HG03108 (cell line): ENCODE measurements around the gene FOXI3.
"Not testable (repeated sequence)": the region's sequence is repeated elsewhere in the genome, so short reads cannot be mapped to it uniquely, and the experiment has no call there.

Source experiments
- ATAC-seq: cut with Tn5 transposase; IDR thresholded peaks from one replicate; pipeline ENCODE4 v1.9.1; 2021; ENCODE audit warnings: moderate library complexity; ENCODE audit not compliant: unreplicated experiment

The FOXI3 gene

DNA sequence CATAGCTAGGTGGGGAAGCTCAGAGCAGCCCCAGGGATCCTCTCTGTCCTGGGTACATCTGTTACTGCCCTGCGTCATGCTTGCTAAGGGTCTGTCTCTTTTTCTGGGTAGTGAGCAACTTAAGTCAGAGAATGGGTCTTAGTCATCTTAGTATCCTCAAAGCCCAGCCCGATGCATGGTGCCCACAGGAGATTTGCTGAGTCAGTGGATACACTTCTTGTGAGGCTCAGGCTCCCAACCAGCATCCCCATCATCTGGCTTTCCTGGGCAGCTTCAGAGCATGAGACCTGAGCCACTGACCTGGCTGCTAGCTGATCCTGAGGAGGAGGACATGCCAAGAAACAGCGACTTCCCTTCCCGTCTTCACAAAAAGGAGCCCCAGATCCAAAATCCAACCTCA, 10.0 kb downstream of the FOXI3 start:
- no peak for ATAC-seq

DNA sequence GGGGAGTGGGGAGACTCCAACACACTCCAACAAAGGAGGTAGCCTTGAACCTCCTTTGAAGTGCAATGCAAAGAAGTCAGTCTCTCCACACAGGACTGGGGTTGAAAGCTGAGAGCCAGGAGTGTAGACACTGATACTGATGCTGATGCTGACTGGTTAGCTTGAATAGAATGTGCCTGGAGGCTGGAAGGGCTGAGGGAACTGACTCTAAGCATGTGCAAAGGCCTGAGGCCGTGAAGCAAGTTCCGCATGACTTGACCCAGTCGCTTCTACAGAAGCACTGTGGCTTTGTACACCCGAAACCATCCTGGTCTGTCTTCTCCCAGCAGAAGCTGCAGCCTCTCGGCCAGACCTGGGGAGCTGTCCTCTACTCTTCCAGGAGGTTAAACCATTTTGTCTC, 10.4 kb downstream of the FOXI3 start:
- ATAC-seq = no peak

DNA sequence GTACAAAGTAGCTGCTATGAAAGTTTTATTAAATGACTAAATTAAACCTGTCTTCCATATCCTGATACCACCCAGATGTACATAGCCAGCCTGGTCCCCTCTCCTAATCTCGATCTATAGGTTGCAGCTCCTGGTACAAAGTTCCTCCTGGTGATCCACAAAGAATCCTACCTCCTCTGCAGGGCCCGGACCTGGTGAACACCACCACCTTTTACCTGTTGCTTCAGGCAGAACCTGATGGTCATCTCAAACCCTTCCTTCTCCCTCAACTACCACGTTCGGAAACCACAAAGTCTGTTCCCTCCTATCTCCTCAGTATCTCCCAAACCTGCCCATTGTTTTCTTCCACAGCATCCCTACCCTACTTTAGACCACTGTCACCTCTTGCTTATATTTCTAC, 15.5 kb downstream of the FOXI3 start:
- ATAC-seq = no peak

DNA sequence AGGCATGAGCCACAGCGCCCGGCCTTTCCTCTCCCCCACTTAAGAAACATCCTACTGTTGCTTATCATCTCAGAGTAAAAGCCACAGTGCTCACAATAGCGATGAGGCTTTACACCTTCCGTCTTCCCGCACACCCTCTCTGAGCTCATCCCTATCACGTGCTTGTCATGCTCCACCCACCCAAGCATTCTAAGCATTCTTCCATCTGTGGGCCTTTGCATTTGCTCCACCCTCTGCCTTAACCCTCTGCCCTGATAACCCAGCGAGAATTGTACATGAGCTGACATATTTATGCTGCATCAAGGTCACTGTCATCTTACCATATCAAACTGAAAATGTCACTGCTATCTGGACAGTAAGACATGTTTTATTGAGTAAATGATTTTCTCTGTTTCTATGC, 22.6 kb downstream of the FOXI3 start:
- ATAC-seq = no peak

DNA sequence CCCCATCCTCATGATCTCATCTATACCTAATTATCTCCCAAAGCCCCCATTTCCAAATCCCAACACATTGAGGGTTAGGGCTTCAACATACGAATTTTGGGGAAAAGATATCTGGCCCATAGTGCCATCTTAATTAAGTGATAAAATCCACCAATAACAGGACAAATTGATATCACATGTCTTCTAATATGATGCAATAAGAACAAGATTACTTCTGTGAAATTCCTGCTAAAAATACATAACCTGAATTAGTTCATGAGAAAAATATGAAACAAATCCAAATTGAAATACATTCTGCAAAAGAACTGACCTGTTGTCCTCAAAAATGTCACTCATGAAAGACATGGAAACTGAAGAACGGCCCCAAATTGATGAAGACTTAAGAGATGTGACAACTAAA, 28.8 kb downstream of the FOXI3 start:
- ATAC-seq = no peak

DNA sequence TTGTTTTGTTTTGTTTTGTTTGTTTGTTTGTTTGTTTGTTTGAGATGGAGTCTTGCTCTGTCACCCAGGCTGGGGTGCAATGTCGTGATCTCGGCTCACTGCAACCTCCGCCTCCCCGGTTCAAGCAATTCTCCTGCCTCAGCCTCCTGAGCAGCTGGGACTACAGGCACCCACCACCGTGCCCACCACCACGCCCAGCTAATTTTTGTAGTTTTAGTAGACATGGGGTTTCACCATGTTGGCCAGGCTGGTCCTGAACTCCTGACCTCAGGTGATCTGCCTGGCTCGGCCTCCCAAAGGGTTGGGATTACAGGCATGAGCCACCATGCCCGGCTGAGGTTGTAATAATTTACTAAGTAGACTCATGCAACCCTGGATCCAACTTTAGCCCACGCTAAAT, 33.4 kb downstream of the FOXI3 start:
- ATAC-seq = not testable (repeated sequence)

DNA sequence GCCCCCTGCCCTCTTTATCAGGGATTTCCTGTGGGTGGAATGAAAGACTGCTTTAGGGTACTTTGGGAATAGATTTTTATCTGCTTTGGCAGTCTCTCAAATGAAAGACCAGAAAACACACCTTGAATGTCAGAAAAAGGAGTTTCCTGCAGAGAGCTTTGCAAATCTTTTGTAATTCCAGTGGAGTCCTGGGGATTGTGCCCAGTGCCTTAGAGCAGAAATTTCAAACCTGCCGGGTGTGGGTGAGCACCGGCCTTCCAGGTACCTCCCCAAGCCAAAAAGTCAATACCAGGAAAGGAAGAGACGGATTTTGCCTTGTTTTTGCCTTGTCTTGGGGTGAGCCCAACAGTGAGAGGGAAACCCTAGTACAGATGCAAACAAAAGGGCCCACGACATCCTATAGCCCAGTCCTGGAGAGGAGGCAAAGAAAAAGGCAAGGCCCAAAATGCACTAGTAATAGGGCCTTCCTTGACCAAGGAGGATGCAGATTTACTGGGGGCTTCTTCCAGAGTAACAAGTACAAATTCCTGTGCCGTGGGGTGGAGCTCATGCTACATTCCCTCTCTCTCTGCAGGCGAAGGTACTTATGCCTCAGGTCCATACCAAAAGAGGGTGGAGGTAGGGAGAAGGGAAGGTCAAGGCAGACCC, 36.4 kb downstream of the FOXI3 start:
- ATAC-seq = no peak

DNA sequence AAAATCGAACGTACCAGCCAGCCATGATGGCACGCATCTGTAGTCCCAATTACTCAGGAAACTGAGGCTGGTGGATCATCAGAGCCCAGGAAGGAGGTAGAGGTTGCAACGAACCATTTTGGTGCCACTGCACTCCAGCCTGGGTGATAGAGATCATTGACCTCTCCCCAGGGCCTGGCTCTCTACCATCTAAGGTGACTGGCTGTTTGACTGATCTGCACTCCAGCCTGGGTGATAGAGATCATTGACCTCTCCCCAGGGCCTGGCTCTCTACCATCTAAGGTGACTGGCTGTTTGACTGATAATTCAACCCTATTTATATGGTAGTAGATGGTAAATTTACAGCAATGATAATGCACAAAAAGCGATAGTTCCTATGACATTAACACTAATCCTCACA, 43.6 kb downstream of the FOXI3 start:
- ATAC-seq = not testable (repeated sequence)

DNA sequence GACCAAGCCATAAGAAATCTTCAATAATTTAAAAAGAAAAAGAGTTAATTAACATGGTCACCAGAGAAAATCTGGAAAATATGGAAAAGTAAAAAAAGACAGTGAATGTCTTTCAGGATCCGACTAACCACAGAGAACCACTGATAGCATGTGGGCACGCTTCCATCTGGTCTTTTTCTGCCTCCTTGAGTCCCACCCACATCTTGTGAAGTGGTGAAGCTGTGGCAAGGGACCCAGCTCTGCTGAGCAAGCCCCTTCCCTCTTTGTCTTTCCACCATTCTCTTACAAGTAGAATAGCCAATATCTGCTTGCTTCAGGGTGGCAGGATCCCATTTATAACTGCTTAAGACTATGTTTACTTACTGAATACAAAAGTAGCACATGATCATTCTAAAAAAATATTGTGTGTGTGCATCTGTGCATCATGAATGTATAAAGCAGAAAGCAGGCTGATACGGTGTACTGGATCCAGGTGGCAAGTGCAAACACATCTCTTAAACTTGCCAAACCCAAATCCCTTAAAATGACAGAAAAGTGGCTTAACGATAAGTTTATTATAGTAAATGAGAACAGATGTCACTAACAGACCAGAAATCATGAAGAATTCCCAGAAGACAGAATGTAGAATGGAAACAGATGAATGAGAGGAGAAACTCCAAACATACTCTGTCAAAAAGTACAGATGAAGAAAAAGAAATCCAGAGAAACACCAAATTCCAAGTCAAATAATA, 52.3 kb downstream of the FOXI3 start:
- ATAC-seq = no peak

DNA sequence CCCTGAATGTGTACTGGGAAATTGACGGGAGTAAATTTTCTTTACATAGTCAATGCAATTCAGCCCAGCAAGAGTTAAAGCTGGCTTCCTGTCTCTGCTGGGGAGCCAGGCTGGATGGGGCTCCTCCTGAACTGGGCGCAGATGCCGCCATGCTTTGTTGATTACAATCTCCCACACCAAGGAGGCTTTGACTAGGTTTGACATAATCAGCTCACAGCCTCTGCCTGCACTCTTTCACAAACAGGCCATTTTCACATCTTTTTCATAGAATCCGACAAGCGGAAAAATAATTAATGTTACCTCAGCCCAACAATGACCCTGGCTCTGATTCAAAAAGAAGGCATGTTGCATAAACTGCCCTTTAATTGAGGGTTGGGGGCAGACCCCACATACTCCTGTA, 54.3 kb downstream of the FOXI3 start:
- no peak for ATAC-seq
